Spleen (tissue), 11 donors: ENCODE measurements around the gene NFATC2. TPM values are rescaled to one million over a fixed set of nuclear protein-coding genes. Genes with fewer than 3 reads are reported as not detected.

Experiments
- DNase-seq: peaks from one replicate; pipeline ENCODE4 v3.0.0-alpha.2; 2020
- H3K27ac ChIP-seq, 8 donors: fragments of 200-600 bp; sonication (generic) in 7 of 8; 1 replicate in 4 of 8; 2 replicates in 4 of 8; pipeline versions ENCODE4 v1.5.0 to v1.8.0; 2016 to 2021; ENCODE audit warnings: inconsistent platforms in 4 of 8, mild to moderate bottlenecking in 4 of 8, moderate library complexity in 1 of 8
- H3K27me3 ChIP-seq, 7 donors: fragments of 200-600 bp; sonication (generic) in 6 of 7; replicated peaks in 1 of 7; 1 replicate in 4 of 7; 2 replicates in 3 of 7; pipeline versions ENCODE4 v1.5.0 to v1.8.0; 2016 to 2021; ENCODE audit warnings: inconsistent platforms in 3 of 7, mild to moderate bottlenecking in 1 of 7
- H3K36me3 ChIP-seq, 6 donors: fragments of 200-600 bp; sonication (generic) in 5 of 6; 1 replicate in 4 of 6; 2 replicates in 2 of 6; pipeline versions ENCODE4 v1.5.0 to v1.8.0; 2016 to 2021; ENCODE audit warnings: inconsistent platforms in 2 of 6
- H3K4me1 ChIP-seq, 6 donors: fragments of 200-600 bp; sonication (generic) in 5 of 6; 1 replicate in 3 of 6; 2 replicates in 3 of 6; pipeline versions ENCODE4 v1.5.0 to v1.8.0; 2016 to 2021; ENCODE audit warnings: inconsistent platforms in 3 of 6
- H3K4me3 ChIP-seq, 8 donors: fragments of 200-600 bp; sonication (generic) in 7 of 8; 1 replicate in 4 of 8; 2 replicates in 4 of 8; pipeline versions ENCODE4 v1.5.0 to v1.8.0; 2016 to 2021; ENCODE audit warnings: inconsistent platforms in 4 of 8, mild to moderate bottlenecking in 4 of 8, moderate library complexity in 2 of 8
- H3K9me3 ChIP-seq, 8 donors: fragments of 200-600 bp; sonication (generic) in 7 of 8; 1 replicate in 4 of 8; 2 replicates in 4 of 8; pipeline versions ENCODE4 v1.5.0 to v1.8.0; 2016 to 2021; ENCODE audit warnings: inconsistent platforms in 4 of 8
- CTCF ChIP-seq, 11 experiments: fragments of 200-600 bp in 7 of 11; fragments of 450-650 bp in 4 of 11; sonication (generic) in 4 of 11; IDR thresholded peaks in 8 of 11; conservative IDR thresholded peaks in 3 of 11; 1 replicate in 7 of 11; 2 replicates in 4 of 11; pipeline versions ENCODE4 v1.4.0 to v1.8.0; 2016 to 2021; ENCODE audit warnings: antibody characterized with exemption in 11 of 11, inconsistent platforms in 4 of 11, mild to moderate bottlenecking in 1 of 11
- POLR2A ChIP-seq, 3 donors: fragments of 450-650 bp; IDR thresholded peaks; one replicate each; pipeline ENCODE4 v1.5.1; 2017; ENCODE audit warnings: antibody characterized with exemption in 3 of 3, mild to moderate bottlenecking in 1 of 3
- POLR2AphosphoS5 ChIP-seq, 3 donors: sonication (generic); formaldehyde crosslinking; IDR thresholded peaks; one replicate each; pipeline ENCODE4 v1.5.1; 2017; ENCODE audit warnings: antibody characterized with exemption in 3 of 3
- WGBS, 5 donors: extraction: QIAGEN DNeasy Blood & Tissue Kit in 3 of 5; methylation state at CpG; one replicate each; pipeline versions ENCODE4 v1.1.5 to v1.1.7; 2013 to 2018; 5-methylcytosine and 5-hydroxymethylcytosine counted together
- intact Hi-C: fragments of 100-400 bp; cut with DNase I; formaldehyde crosslinking; loops from one replicate; pipeline ENCODE4 v1.15.0; 2023; ENCODE audit warnings: low total_unique reads
- polyA plus RNA-seq, 3 donors: library from polyadenylated mRNA; stranded (reverse); fragments of 200-250 nt; gene quantifications; one replicate each; pipeline ENCODE4 v1.2.1, GENCODE V29; 2013
- total RNA-seq, 7 donors: library from RNA; depleted of rRNA in 3 of 7; stranded (reverse); fragments of >200 nt in 3 of 7; fragmentation: NEBNext Ultra II Directional in 4 of 7; extraction: Animal tissue kit (Norgen Biotek cat#: 25700) in 4 of 7; gene quantifications; one replicate each; pipeline versions ENCODE4 v1.1.0 to v1.2.1, GENCODE V29; 2016 to 2021
- donor health status: healthy with polysubstance abuse.
- donor health status: DM: no; HTN: no; CAD: no; lungs with moderate emphysema.
- donor health status: DM: no; HTN: no; CAD: no.
- donor health status: Bipolar disorder and iron deficiency.
- donor health status: healthy.
- donor health status: DM: no; HTN: no; CAD: no.
- donor health status: DM: yes; HTN: yes; CAD: no.

NFATC2 gene
- total and polyA plus RNA-seq, 10 donors: 6.5 to 42.9 (median 34.5) TPM

- Histone ChIP-seq H3K4me1 (peaks cover 0 to 78% (median 17%) of the 10 kb centered on the region in 6 donors), H3K36me3 (peaks cover 0 to 70% (median 19%) of the 10 kb centered on the region in 6 donors), H3K27ac (no peak overlapping the region), H3K9me3 (no peaks in the 10 kb centered on the region), H3K4me3 (no peak overlapping the region), H3K27me3 (no peaks in the 10 kb centered on the region)
- intact Hi-C loops: no loop called here
- no peak for DNase-seq
- TF ChIP-seq POLR2A (IDR thresholded peaks at IDR 0.05) (no peak), CTCF (IDR thresholded peaks at IDR 0.05 in 8 of 11, conservative IDR thresholded peaks at IDR 0.05 in 3 of 11) (no peak), POLR2AphosphoS5 (IDR thresholded peaks at IDR 0.05) (no peak)
- WGBS, 5 donors: 80 to 90% (median 87%) methylated on average over 19 of the region's 19 CpGs
Observed at GRCh38 chr20:51507216-51508036, 35.1 kb downstream of the NFATC2 start.

GRCh38 chr20:51506527-51507215 is 35.8 kb downstream of the NFATC2 start:
- Histone ChIP-seq H3K27ac (no peak overlapping the region), H3K9me3 (no peaks in the 10 kb centered on the region), H3K4me3 (no peak overlapping the region), H3K27me3 (no peaks in the 10 kb centered on the region), H3K36me3 (peaks cover 0 to 63% (median 19%) of the 10 kb centered on the region in 6 donors), H3K4me1 (peaks cover 0 to 78% (median 17%) of the 10 kb centered on the region in 6 donors)
- intact Hi-C loops: no loop called here
- DNase-seq: no peak
- no peak for TF ChIP-seq POLR2A (IDR thresholded peaks at IDR 0.05)
- TF ChIP-seq POLR2AphosphoS5 (IDR thresholded peaks at IDR 0.05): no peak
- no peak for TF ChIP-seq CTCF (IDR thresholded peaks at IDR 0.05 in 8 of 11, conservative IDR thresholded peaks at IDR 0.05 in 3 of 11)
- 91 to 96% (median 95%) methylated on average over 14 to 18 of the region's 18 CpGs for WGBS, 5 donors

GRCh38 chr20:51505566-51505965 is 37.0 kb downstream of the NFATC2 start:
- Histone ChIP-seq H3K4me3 (no peak overlapping the region), H3K4me1 (peaks cover 8 to 78% (median 26%) of the 10 kb centered on the region in 6 donors), H3K9me3 (no peaks in the 10 kb centered on the region), H3K27me3 (no peaks in the 10 kb centered on the region), H3K27ac (no peak overlapping the region), H3K36me3 (peaks cover 0 to 52% (median 18%) of the 10 kb centered on the region in 6 donors)
- intact Hi-C loops: no loop called here
- TF ChIP-seq CTCF (IDR thresholded peaks at IDR 0.05 in 8 of 11, conservative IDR thresholded peaks at IDR 0.05 in 3 of 11) (no peak), POLR2A (IDR thresholded peaks at IDR 0.05) (no peak), POLR2AphosphoS5 (IDR thresholded peaks at IDR 0.05) (no peak)
- WGBS, 5 donors: 81 to 86% (median 84%) methylated on average over 12 of the region's 12 CpGs
- no peak for DNase-seq

GRCh38 chr20:51503376-51503775 is 39.1 kb downstream of the NFATC2 start:
- no peaks in the 10 kb centered on the region for H3K27me3 ChIP-seq
- peaks cover 18 to 96% (median 46%) of the 10 kb centered on the region in 6 donors for H3K4me1 ChIP-seq
- H3K4me3 ChIP-seq: no peak overlapping the region
- peak overlapping the region in 1 of 8 donors; percentile 51 for H3K27ac ChIP-seq
- no peak for DNase-seq
- TF ChIP-seq POLR2AphosphoS5 (IDR thresholded peaks at IDR 0.05): peak in 1 of 3 donors; percentile 40
- no peak for TF ChIP-seq CTCF (IDR thresholded peaks at IDR 0.05 in 8 of 11, conservative IDR thresholded peaks at IDR 0.05 in 3 of 11)
- 82 to 94% (median 91%) methylated on average over 4 of the region's 4 CpGs for WGBS, 5 donors
- H3K36me3 ChIP-seq: peaks cover 0 to 35% (median 7%) of the 10 kb centered on the region in 6 donors
- intact Hi-C loops: no loop called here
- H3K9me3 ChIP-seq: no peaks in the 10 kb centered on the region
